Right lobe of liver (tissue), 4 donors: ENCODE results near the gene NAA15.

Experiments used
- POLR2A ChIP-seq: fragments of 450-650 bp; IDR thresholded peaks from one replicate; pipeline ENCODE4 v1.6.1; 2017; ENCODE audit warnings: antibody characterized with exemption, mild to moderate bottlenecking
- TF ChIP-seq, protein P1 (sequence below), 4 donors: fragments of 200-600 bp in 3 of 4; fragments of 450-650 bp in 1 of 4; IDR thresholded peaks; one replicate each; pipeline versions ENCODE4 v1.5.1 to v1.8.0; 2016 to 2022; ENCODE audit warnings: antibody characterized with exemption in 4 of 4, mild to moderate bottlenecking in 2 of 4
- donor health status: DM: no; HTN: no; CAD: no.
- donor health status: DM: no; HTN: no; CAD: no.
- donor health status: DM: no; HTN: yes; CAD: no.

DNA sequence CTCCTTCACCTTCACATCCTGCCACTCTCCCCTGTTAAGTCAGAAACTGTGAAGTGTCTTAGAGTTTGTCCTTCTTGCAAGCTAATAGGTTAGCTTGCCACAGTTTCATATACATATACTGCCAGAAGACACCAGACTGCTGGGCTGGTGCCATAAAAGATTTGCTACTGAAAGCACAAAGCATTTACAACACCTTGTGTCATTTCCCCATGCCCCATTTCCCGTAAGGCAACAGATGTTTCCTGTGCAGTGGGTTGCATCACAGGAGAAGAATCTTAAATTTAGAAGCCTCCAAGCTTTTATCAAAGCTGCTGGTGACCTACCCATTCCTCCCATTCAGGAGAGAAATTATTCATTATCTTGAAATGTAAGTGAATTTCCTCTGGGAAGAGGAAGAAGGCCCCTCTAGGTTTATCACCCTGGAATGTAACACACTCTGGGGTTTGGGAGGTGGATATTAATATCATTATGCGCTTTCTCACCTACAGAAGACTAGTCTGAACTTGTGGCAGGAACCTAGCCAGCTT lies 118.1 kb downstream of the NAA15 start:
- TF ChIP-seq, protein P1, sequence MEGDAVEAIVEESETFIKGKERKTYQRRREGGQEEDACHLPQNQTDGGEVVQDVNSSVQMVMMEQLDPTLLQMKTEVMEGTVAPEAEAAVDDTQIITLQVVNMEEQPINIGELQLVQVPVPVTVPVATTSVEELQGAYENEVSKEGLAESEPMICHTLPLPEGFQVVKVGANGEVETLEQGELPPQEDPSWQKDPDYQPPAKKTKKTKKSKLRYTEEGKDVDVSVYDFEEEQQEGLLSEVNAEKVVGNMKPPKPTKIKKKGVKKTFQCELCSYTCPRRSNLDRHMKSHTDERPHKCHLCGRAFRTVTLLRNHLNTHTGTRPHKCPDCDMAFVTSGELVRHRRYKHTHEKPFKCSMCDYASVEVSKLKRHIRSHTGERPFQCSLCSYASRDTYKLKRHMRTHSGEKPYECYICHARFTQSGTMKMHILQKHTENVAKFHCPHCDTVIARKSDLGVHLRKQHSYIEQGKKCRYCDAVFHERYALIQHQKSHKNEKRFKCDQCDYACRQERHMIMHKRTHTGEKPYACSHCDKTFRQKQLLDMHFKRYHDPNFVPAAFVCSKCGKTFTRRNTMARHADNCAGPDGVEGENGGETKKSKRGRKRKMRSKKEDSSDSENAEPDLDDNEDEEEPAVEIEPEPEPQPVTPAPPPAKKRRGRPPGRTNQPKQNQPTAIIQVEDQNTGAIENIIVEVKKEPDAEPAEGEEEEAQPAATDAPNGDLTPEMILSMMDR (IDR thresholded peaks at IDR 0.05) = no peak
- no peak for TF ChIP-seq POLR2A
